Renal cortex interstitium (tissue), 11 donors: ENCODE measurements around the gene CITED2. TPM values are rescaled to one million over a fixed set of nuclear protein-coding genes. Genes with fewer than 3 reads are reported as not detected.
A peak's percentile ranks its signal among the peaks of the same experiment; 100 is the strongest.
"Not testable (repeated sequence)": the region's sequence is repeated elsewhere in the genome, so short reads cannot be mapped to it uniquely, and the experiment has no call there.

Experiments used
- DNase-seq, 11 donors: peaks; one replicate each; pipeline ENCODE4 v3.0.0-alpha.2; 2013; ENCODE audit warnings: low read depth in 9 of 11, low spot score in 4 of 11; ENCODE audit errors: extremely low read depth in 1 of 11
- polyA plus RNA-seq, 3 donors: library from polyadenylated mRNA; unstranded; fragments of 120-200 nt; gene quantifications; one replicate each; pipeline ENCODE4 v1.2.1, GENCODE V29; 2013; ENCODE audit not compliant: insufficient read length in 3 of 3

CITED2 gene
- polyA plus RNA-seq, 3 donors = 155 to 192 (median 177) TPM

DNA sequence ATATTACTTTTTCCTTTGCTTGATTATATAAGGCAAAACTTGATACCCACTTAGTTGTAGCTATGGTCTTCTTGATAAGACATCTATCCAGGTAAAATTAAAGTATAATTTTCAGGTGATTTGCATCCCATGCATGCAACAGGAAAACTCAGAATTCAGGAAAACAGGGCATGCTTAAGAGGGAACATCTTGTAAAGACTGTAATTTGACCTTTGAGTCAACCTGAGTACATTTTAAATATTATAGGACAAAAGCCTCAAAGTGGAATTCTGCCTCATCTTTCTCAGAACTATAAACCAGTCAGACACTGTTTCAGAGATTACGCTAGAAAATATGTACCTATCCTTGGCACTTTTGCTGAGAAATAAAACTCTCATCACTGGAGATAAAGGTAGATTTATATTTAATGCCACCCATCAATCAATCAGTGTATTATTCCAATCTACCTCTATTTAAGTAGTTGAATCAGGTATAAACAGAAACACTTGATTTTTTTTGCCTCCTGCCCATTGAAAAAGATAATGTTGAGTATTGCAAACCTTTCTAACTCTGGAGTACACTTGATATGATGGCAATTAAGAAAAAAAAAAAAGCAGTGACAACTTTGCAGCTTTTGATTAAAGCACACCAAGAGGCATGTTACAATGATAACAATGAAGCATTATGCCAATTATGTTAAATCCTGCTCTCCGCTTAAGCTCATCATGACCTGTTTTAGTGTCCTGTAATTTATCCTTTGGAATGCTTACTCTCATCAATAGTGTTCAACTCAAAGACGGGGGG, 2.8 kb downstream of the CITED2 start:
- no peak for DNase-seq

DNA sequence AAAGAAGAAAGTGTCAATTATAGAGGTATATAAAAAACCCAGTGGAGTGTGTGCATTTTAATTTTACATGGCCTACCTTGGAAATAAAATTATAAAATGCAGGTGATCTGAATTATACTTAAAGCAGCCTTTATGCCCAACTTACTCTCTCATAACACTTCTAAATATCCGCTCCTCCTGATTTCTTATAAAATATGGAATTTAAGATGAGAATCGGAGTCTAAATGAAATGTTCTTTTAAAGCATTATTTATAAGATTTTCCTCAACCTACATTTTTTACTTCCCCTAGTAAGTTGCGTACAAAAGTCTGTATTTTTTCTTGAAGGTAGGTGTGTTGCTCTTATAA, 3.5 kb downstream of the CITED2 start:
- no peak for DNase-seq

DNA sequence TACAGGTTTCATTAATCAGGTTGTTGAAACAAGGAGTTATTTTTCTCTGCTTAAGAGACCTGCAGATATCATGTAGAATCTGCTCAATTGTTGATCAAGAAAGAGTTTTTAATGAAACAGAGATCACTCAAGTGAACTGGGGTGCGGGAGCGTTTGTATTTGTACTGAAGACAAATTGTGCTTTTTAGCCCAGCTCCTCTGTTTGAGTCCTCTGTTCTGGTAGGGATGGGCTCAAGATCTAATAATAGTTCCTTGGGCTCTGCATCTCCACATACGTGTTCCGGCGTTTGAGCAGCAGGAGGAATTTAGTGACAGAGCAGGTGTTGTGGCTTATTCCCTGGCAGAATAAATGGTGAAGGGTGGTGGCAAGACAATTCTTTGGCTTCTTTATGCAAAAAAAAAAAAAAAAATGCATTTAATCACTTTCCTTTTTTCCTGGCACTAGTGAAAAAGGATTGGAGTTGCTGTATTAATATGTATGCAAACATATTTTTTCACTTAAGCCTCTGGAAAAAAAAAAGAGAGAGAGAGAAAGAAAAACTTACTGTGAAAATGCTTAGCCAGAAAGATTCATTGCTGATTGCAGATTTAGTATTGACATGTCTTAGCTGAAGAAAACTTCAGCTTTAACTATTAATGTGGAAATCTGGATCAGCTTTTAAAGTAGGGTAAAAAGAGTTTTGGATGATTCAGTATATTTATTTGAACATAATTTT, 4.0 kb downstream of the CITED2 start:
- DNase-seq = no peak

DNA sequence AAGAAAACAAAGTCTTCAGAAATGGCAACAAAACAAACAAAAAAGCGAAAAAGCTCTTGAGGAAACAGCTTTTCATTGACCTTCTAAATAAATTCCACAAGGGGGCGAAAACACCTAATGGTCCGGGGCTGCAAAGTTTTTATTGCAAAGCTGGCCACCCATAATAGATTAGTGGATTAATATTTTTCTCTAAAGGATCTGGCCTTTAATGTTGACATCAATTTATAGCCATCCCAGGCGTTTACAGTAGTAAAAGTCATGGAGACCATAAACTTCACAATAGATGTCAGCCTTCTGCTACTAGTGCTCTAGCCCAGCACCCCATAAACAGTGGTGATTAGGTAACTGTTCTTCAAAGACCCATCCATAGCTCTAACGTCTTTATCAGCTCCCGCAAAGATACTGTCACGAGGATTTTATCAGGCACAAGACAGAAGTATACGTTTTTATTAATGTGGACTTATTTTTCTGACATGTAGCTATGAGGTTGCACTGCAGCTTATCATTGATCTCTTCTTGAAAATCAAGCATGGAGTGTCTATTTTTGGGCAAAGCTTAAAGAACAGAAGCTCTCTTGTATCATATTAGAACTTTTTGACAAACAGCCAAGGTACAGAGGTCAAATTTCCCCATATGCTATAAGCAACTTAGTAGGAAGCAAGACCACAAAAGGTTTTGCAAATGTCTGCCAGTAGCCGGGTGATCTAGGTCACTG, 4.7 kb downstream of the CITED2 start:
- DNase-seq = peak in 1 of 11 donors; percentile 43

DNA sequence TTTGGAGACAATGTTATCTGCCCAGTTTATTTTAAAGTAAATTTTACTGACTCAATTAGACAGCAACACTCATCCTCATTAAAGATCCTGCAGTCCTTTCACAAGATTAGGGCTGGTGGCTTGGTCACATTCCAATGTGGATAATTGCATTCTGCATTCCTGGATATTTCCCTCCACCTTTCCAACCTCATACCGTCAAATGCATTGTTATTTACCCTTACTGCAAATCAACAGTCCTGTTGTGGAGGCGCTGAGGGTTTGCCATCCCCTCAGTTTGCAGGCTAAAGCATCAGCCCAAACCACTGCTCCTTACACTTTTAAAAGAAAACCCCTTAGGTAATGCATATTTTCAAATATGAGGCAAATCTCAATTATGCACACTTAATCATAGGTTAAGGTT, 5.4 kb downstream of the CITED2 start:
- DNase-seq = no peak

DNA sequence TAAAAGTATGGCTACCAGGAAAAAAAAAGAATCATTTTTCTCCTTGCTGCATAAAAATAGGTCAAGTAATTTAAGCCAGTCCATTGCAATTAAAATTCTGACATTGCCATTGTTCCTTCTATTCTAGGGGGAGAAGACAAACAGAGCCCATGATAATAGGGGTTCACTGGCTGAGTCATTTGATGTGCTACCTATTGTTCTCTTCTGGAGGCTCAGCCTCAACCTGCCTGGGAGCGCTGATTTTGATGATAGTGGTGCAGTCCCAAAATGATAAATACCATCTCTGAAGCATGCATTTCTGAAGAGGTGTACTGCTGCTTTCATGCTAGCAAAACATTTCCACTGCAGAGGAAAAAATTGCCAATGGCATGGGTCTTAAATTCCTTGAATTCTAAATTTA, 5.8 kb downstream of the CITED2 start:
- no peak for DNase-seq

DNA sequence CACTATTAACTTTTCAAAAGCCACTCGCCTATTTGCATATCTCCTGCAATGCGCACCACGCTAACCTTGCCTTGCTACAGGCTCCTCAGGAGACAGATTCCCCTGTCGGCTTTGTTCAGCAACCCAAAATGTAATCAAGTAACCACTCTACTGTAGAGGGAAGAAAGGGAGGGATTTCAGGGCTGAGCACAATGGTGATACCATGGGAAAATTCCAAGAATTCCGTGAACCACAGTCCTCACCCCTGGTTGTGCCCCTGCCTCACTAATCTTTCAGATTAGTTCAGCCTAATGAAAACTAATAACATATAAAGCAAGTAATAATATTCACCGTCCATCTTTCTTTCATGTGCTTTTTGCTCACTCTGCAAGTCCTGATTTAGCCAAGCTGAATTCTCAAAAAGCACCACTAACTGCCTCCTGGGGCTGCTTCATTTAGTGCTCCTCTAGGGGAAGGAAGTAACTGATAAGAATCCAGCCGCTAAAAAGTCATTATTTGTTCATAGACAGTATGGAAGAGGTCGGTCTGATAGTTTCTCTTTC, 6.6 kb downstream of the CITED2 start:
- DNase-seq = no peak

DNA sequence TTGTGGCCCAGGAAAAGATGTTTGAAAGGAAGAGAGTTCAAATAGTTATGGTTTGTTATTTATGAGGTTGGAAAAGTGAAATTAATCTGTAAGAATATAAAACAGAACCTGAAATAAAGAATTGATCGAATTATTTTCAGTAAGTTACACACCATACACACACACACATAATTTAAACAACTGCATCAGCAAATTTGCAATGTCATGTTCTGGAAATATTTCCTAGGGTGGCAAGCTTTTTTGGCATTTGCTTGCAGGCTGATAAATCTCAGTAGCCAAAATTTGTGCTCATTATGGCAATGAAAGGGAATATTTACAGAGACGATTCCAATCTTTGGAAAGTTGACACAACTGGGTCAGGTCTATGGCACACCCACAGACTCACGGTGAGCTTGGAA, 9.5 kb downstream of the CITED2 start:
- no peak for DNase-seq

DNA sequence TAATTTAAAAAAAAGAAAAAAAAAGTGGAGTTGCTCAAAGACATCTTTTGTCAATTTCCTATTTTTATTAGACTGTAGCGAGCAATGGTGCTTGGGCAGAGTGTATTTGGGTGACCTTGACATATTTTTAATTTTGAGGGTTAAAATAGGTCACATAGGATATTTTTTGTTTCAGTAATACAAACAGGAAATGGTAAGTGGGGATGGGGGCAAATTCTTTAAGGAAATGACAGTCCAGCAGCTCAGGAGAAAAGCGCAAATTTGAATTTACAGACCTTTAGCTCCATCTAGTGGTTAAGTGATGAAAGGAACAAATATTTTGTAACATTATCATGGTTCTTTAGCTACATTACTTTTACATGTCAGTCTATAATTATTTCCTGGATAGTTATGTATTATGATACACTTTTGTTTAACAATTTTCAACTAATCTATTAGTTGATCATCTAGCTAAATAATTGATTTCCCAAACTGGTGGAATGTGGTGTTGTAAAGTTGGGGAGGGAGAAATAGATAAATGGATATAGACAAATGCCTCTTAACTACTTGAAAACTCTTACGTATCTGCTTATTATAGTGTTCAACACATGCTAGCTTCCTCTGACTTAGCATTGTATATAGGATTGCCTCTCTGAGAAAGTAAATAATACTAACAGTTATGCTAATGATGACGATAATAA, 10.0 kb downstream of the CITED2 start:
- DNase-seq = no peak

DNA sequence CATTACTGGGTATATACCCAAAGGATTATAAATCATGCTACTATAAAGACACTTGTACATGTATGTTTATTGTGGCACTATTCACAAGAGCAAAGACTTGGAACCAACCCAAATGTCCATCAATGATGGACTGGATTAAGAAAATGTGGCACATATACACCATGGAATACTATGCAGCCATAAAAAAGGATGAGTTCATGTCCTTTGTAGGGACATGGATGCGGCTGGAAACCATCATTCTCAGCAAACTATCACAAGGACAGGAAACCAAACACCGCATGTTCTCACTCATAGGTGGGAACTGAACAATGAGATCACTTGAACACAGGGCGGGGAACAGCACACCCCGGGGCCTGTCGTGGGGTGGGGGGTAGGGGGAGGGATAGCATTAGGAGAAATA, 10.7 kb downstream of the CITED2 start:
- not testable (repeated sequence) for DNase-seq

DNA sequence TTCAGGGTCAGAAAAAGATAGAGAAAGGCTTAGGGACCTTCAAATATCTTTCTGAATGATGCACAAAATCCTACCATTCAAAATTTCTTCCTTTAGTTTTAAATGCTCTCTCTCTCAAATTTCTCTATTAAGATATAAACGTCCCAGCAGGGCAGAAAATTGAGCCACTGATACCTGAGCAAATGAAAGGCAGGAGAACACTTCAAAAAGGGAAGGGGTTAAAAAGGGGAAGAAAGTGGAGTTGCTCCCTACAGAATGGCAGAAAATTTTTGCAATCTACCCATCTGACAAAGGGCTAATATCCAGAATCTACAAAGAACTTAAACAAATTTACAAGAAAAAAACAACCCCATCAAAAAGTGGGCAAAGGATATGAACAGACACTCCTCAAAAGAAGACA, 11.3 kb downstream of the CITED2 start:
- DNase-seq = not testable (repeated sequence)

DNA sequence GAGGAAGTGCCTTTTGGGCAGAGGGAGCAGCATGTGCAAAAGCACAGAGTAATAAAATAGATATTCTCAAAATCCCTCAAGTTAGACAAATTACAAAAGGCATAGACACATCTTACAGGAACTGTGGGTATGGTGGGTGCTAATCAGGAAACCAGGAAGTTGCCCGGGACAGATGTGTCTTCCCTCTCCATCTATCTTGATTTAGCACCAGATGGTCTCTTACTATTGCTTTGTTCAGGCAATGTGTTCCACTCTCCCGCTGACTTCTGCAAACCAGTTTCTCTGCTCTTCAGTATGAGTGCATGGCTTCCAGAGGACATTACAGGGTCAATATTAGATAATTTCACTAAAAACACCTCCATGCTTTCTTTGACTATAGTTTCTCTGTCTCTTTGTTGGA, 13.2 kb downstream of the CITED2 start:
- DNase-seq = no peak

DNA sequence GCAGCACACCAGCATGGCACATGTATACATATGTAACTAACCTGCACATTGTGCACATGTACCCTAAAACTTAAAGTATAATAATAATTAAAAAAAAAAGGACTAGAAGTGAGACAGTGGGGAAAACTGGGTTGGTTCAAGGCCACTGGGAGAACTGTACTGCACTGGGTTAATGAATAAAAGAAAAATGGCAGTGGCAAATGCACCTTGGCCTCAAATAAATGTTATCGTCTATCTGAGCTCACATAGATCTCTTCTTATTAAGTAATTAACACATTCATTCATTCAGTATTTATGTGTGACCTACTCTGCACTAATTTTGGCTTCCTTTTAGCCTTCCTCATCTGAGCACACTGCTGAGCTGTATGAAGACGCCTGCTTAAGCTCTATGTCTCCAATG, 17.5 kb downstream of the CITED2 start:
- no peak for DNase-seq

DNA sequence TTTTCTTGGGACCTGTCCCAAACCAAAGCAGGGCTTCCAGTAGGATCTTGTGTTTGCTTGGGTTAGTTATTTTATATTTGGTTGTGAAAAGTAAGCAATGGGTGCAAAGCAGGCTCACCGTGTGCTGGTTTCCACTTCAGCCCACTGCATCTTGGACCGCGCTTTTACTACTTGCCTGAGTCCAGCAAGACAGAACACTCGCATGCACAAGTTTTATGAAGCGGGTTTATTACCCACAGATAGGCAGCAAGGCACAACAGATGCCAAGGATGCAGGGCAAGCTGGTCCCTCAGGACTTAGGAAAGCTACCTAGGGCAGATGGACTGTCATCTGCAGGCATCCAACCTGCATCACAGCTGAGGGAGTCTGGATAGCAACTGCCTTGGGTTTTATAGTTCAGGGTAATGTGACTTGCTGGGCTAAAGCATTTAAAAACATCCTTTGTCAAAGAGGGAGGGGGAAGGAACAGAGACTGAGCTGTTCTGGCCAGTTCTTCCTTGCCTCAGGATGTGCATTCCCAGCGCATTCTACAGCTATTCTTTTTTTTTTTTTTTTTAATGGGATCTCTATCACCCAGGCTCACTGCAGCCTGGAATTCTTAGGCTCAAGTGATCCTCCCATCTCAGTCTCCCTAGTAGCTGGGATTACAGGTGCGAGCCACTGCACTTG, 18.5 kb downstream of the CITED2 start:
- DNase-seq = no peak

DNA sequence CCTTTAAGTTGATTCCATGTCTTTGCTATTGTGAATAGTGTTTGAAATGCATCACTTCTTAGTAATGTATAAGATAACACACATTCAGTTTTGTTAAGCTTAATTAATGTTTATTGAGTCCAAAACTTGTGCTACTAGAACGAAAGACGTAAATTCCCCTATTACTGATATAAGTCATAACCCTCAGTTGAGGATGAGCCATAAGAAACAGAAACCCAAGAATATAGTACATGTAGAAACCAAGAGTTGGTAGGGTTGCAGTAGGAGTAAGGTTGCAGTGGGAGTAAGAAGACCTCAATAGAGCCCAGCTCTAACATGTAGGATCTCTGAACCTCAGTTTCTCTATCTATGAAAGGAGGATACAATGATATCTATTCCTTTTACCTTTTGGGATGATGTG, 19.3 kb downstream of the CITED2 start:
- DNase-seq = no peak

DNA sequence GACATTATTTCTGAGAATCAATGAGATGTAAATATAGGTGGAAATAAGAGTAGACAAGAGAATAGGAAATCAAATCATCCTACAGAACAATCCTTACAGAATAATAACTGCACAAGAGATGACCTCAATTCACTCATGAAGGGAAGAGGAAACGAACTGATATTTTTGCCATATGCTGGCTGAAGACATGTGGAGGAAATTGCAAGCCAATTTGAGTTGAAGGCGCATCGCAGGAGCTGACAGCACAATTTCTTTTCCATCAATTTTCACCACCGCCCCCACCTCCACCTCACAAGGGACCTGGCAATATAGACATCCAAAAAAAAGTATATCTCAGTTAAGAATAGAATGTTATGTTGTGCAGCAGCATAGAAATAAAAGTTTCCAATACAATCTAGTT, 20.3 kb downstream of the CITED2 start:
- DNase-seq = no peak

DNA sequence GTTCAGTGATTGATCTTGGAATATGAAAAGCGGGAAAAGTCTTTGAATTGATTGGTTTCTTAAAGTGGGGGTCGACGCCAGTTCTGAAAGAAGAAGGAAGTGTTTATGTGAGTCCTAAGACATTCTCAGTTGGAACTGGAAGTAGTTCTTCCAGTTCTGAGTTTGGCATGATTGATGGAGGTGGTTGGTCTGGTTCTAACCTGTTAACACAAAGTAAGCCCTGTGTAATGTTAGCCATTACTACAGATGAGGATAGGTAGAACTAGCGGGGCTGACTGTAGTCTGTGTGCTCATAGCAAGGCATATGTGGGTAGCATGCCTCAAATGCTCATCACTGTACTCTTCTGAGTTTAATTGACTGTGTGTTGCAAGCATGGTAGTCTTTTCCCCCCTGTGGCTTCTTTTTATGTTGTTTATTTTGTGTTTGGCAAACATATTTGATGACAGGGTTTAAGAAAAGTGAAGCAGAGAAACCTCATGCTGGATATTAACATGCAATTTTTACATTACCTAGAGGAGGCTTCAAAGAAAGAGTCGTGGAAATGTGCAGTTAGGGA, 24.9 kb downstream of the CITED2 start:
- no peak for DNase-seq

DNA sequence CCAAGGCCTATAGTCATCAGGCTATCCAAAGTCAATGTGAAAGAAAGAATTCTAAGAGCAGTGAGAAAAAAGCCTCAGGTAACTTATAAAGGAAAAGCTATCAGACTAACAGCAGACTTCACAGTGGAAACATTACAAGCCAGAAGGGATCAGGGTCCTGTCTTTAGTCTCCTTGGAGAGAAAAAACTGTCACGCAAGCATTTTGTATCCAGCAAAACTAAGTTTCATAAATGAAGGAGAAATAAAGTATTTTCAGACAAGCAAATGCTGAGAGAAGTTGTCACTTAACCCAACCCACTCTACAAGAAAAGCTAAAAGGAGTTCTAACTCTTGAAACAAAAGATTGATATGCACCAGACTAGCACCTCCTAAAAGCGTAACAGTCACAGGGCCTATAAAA, 28.1 kb downstream of the CITED2 start:
- no peak for DNase-seq
